ENCODE results near the gene NR3C1.

Gene NR3C1

DNA sequence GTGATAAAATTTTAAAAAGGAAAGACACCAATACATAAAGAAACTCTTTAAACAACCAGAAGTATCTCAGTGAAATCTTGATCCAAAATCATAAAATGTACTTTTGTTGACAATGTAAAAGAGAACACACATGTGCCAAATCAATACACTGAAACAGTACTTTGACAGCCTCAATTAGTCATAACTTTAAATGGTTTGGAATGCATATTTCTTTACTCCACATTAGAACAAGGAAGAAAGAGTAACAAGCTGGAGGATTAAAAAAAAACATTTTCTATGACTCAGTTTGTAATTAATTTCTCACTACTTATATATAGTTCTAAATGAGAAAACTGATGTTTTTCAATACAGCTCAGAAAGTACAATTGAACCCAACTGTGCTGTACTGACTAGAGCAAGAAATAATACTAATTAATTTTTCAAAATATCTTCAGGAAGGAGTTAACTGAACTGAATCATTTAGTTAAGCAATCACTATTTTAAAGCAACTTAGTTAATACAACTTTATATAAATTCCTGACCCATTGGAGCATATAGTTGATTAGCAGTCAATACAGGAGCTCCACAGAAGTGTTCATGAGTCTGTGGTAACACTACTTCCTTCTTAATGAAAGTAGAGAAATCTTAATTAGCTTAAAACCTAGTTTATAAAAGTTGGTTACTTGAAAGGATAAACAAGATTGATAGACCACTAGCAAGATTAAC is 101.0 kb downstream of the NR3C1 start:
- no peak for DNase-seq

GRCh38 chr5:143297756-143298155 is 105.7 kb downstream of the NR3C1 start:
- no peak for DNase-seq

- DNase-seq: no peak
Observed at GRCh38 chr5:143290125-143290524, 113.4 kb downstream of the NR3C1 start.

DNA sequence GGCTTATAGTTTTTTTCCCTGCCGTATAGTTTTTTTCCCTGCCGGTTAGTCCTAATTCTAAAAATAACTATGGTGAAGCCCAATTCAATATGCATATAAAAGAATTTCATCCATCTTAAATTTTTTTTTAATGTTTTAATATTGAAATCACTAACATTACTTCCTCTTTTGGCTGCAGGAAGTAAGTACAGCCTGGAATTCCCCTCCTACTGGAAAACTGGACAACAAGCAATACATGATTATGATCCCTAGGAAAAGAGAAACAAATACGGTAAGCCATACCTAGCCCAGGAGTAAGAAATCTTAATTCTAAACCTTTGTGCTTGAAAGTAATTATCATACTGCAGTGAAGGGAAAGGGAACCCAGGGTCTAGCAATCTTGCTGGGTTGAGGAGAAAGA is 119.0 kb downstream of the NR3C1 start:
- no peak for DNase-seq

DNA sequence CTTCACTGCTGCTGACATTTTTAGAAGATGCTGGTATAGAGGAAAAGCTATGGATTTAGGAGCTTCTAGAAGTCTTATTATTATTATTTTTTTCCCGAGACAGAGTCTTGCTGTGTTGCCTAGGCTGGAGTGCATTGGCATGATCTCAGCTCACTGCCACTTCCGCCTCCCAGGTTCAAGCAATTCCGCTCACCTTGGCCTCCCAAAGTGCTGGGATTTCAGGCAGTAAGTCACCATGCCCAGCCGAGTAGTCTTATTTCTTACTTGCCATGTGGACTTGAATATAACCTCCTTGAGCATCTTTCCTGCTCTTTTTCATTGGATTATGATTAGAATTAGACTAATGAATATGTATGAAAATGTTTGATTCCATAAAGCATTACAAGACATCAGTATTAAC is 119.5 kb downstream of the NR3C1 start:
- DNase-seq: no peak

- DNase-seq: no peak
Observed at GRCh38 chr5:143281226-143281625, 122.3 kb downstream of the NR3C1 start.

DNA sequence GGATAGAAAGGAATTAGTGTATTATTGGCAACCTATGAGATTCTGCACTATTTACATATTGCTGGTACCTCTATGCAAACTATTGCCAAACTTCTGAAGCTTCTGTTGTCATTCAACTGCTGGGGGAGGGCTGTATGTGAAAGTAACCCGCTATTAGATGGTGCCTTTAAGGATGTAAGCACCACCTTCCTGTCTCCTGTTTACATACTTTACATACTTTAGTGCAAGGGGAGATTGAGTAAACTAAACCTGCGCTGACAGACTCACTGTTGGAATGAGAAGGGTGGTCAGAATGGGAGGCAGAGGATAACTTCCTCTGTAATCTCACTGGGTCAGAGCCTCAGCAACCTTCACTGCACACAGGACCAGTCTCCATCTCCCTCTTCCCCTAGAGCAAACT is 123.8 kb downstream of the NR3C1 start:
- no peak for DNase-seq

- DNase-seq: no peak
Observed at GRCh38 chr5:143277536-143277935, 126.0 kb downstream of the NR3C1 start.

DNA sequence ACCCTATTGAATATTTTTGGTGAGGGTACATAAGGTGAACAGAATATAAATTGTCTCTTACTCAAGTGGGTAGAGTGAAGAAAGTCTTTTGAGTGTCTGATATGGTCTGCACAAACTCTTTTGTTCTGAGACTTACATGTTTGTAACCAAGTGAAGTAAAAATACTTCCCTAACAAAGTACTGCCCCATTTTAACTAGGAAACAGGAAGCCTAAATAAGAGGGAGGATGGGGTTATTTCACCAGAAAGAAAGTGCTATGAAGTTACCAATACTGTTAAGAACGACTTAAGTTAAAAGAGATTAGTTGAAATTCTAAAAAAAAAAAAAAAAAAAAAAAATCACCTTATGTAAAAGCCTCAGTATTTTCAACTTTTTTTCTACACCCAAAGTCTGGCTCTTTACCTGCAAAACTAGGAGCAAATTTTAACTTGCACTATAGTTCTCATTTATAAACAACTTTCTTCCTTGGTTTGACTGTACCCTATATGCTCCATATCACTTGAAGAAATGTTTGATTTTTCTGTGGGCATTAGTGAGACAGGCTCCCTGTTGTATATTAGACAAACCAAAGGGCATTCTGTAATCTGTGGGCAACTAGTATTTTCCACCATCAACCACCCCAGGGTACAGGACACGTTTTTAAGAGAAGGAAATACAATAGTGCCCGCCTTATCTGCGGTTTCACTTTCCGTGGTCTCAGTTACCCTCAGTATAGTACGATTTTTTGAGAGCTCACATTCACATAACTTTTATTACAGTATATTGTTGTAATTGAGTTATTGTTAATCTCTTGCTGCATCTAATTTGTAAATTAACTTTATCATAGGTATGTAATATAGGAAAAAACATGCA is 127.7 kb downstream of the NR3C1 start:
- no peak for DNase-seq

DNA sequence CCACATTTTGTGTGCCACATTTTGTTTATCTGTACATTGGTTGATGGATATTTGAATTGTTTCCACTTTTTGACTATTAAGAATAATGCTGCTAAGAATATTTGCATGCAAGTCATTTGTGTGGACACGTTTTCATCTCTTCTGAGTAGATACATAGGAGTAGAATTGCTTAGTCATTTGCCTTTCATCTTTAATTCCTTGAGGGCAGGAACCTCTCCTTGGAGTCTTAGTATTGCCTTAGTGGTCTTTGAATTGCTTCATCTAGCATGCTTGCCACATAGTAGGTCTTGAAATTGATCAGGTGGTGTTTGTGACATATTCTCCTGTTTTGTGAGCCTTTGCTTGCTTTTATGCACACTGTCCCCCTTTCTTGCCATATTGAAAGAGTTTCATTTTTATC is 128.5 kb downstream of the NR3C1 start:
- DNase-seq: no peak

DNA sequence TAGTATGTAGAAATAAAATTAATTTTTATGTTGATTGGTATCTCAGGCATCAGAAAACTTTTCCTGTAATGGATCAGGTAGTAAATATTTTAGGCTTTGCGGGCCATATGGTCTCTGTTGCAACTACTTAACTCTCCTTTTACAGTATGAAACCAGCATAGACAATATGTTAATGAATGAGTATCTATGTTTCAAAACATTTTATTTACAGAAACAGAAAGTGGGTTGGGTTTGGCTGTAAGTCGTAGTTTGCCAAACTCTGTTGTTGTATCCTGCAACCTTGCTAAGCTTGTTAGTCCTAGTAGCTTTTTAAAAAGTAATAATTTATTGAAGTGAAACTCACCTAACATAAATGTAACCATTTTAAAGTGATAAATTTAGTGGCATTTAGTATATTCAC is 132.1 kb downstream of the NR3C1 start:
- no peak for DNase-seq

DNA sequence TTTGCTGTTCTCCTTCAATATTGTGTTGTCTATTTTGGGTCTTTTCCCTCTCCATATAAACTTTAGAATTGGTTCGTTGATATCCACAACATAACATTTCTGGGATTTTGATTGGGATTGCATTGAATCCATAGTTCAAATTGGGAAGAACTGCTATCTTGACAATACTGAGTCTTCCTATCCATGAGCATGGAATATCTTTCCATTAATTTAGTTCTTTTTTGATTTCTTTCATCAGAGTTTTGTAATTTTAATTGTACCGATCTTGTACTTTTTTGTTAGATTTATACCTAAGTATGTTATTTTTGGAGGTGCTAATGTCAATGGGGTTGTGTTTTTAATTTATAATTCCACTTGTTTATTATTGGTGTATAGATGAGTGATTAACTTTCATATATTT is 135.1 kb downstream of the NR3C1 start:
- DNase-seq: no peak

DNA sequence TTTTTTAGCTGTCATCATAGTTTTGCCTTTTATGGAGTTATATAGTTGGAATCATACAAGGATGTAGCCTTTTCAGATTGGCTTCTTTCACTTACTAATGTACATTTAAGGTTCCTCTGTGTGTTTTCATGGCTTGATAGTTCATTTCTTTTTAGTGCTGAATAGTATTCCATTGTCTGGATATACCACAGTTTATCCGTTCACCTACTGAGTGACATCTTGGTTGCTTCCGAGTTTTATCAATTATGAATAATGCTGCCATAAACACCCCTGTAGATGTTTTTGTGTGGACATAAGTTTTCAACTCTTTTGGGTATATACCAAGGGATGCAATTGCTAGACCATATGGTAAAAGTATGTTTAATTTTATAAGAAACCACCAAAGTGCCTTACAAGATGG is 136.3 kb downstream of the NR3C1 start:
- DNase-seq: no peak

GRCh38 chr5:143265995-143266394 is 137.5 kb downstream of the NR3C1 start:
- no peak for DNase-seq

DNA sequence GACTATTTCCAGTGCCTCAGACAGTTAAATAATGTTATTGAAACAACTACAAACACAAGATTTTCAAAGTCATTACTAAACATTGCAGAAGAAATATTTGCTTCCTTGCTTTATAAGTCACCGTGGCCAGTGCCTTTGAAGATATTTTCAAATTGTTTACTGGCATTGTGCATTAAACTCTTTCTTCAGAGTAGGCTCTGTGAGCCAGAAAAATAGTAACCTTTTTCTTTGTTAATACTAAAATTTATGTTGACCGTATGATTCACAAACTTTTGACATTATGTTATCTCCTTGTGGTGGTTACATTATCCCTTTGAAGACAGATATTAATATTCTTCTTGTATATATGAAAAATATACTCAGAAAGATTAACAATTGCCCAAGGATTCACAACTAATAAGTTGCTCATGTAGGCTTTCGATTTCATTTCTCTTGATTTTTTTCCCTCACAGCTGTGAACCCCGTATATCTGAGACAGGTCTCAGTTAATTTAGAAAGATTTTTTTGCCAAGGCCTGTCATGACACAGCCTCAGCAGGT is 140.1 kb downstream of the NR3C1 start:
- DNase-seq: no peak

DNA sequence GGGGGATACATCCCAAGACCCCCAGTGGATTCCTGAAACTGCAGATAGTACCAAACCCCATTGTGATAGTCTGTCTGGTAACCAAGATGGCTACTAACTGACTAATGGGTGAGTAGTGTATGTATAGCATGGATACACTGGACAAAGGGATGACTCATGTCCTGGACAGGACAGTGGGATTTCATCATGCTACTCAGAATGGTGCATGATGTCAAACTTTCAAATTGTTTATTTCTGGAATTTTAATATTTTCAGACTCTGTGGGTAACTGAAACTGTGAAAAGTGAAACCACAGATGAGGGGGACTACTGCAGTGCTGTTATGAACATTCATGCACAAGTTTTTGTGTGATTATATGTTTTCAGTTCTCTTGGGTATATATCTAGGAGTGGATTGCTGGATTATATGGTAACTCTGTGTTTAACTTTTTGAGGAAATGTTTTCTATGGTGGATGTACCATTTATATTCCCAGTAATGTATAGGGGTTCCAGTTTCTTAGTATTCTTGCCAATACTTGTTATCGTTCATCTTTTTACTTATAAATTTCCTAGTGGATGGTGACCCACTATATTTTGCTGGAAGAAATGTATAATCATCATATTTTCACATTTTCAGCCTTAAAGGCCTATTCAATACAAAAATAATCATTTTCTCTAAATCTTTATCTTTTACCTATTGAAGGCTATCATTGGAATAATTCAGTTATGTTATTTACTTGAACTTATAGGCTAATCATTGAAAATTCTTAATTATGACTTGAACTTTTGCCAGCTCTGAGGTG is 140.9 kb downstream of the NR3C1 start:
- DNase-seq: no peak

DNA sequence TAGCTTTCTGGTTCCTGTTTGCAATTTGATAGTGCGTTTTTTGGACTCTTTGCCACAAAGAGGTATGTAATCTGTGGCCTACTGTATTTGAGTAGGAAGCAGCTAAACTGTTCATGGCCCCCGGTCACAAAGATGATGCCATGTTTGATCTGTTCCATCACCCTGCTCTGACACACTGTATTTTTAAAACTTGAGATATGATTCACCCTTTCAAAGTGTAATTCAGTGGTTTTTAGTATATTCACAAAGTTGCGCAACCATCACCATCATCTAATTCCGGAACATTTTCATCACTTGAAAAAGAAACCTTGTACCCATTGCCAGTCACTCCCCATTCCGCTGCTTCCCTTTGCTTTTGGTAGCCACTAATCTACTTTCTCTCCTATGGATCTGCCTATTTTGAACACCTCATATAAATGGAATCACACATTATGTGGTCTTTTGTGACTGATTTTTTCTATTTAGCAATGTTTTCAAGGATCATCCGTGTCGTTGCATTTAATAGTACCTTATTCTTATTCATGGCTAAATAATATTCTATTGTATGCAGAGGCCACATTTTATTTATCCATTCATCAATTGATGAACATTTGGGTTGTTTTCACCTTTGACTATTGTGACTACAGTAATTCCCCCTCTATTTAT is 141.6 kb downstream of the NR3C1 start:
- no peak for DNase-seq

DNA sequence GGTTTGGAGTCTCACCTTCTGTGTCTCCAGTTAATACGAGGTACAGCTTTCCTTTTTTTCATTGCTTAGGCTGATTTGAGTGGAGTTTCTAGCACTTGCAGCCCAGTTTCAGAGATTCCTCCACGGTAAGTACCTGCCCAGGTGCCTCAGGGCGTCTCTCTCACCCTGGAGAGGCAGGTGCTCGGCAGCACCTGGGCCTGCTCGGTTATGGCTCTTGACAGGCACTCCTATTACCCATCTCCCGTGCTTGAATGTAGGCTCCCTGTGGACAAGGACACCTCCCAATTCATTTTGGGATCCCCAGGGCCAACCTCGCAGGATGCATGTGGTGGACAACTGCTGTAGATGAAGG is 144.3 kb downstream of the NR3C1 start:
- DNase-seq: no peak

- no peak for DNase-seq
Observed at GRCh38 chr5:143258559-143259253, 144.8 kb downstream of the NR3C1 start.

DNA sequence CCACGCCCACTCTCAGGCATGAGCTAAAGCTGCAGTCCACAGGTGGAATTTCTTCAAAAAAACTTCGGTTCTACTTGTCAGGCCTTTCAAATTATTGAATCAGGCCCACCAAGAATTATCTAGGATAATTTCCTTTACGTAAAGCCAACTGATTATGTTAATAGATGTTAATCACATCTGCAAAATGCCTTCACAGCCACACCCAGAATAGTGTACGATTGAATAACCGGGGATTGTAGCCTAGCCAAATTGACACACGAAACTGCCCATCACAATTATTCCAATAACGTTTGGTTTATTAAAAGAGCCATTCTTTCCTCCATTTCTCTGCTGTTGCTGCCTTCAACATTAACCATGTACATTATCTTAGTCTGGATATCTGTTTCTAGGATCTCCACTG is 148.7 kb downstream of the NR3C1 start:
- DNase-seq: no peak

DNA sequence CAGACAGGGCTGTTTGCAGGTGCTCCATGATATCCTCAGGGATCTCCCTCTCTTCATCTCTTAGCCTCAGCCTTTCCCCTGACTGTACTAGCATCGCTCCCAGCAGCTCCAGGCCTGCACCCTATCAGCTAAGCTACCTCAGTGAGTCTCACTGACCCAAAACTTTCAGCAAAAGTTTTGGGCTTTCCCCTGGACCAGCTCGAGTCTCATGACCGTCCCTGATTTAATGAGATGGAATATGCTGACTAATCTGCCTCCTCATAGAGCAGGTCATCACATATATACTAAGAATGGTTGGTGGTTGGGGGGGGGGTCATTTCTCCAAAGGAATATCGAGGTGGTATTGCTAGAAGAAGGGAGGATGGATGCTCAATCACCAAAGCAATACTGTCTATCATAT is 151.5 kb downstream of the NR3C1 start:
- DNase-seq: no peak

- DNase-seq: no peak
Observed at GRCh38 chr5:143251190-143251589, 152.3 kb downstream of the NR3C1 start.
